Measurements from ENCODE around the gene DMGDH. TPM values are rescaled to one million over a fixed set of nuclear protein-coding genes. Genes with fewer than 3 reads are reported as not detected.

Gene DMGDH
- total RNA-seq, 2 experiments from 2014 or later, result 0.45 to 1.3 TPM

DNA sequence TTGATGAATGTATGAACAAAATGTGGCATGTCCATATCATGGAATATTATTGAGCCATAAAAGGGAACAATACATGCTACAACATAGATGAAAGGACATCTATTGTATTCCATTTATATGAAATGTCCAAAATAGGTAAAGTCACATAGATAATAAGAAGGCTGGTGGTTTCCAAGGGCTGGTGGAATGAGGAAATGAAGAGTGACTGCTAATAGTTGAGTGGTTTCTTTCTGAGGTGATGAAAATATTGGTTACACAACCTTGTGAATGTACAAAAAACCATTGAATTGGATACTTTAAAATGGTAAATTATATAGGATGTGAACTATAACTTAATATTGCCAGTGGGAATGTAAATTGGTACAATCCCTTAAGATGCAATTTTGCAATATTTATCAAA, 89.6 kb downstream of the DMGDH start:
- intact Hi-C loops (cut with micrococcal nuclease), result loop anchor here (10.0 kb wide), 1 partner anchor 95 kb away; no protein-coding TSS in a partner anchor
- TF ChIP-seq CTCF (IDR thresholded peaks at IDR 0.05), result no peak
- DNase-seq (no peak), ATAC-seq (no peak)
- H3K4me1 Mint-ChIP-seq (ENCODE audit: low read depth), result peaks cover 42% of the 10 kb centered on the region
- ChIA-PET POLR2A (interaction anchor here (1.0 kb wide), 1 partner anchor 9 kb away, joined by 3 read pairs; no protein-coding TSS in a partner anchor), CTCF (interaction anchor here (0.7 to 1.1 kb wide), 3 partner anchors 40 to 153 kb away, joined by 3 to 7 read pairs (median 3); no protein-coding TSS in a partner anchor)
- H3K4me3 Mint-ChIP-seq, result no peak overlapping the region
- no peaks in the 10 kb centered on the region for H3K36me3 Mint-ChIP-seq (ENCODE audit: low read depth)
- H3K27ac Mint-ChIP-seq, result no peak overlapping the region
- no peaks in the 10 kb centered on the region for H3K27me3 Mint-ChIP-seq
- no peaks in the 10 kb centered on the region for H3K9me3 Mint-ChIP-seq

DNA sequence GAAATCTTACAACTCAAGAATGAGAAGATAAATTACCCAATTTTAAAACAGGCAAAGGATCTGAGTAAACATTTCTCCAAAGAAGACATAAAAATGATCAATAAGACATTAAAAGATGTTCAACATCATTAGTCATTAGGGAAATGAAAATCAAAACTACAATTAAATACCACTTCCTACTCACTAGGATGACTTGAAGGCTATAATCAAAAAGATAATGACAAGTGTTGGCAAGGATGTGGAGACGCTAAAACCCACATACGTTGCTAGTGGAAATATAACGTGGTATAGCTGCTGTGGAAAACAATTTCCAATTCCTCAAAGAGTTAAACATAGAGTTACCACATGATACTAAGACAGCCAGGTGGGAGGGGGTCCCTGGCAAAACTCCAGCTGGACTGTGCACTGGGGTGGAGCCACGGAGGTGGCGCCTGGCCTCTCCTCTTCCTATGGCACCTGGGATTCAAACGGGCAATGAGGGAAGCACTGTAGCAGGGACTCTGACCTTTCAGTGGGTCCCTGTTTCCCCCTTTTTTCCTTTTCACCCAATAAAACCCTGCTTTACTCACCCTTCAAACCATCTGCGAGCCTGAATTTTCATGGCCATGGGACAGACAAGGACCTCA, 90.2 kb downstream of the DMGDH start:
- no peak for TF ChIP-seq CTCF (IDR thresholded peaks at IDR 0.05)
- intact Hi-C loops (cut with micrococcal nuclease), result loop anchor here (10.0 kb wide), 1 partner anchor 94 kb away; no protein-coding TSS in a partner anchor
- Mint-ChIP-seq H3K4me1 (ENCODE audit: low read depth) (peaks cover 42% of the 10 kb centered on the region), H3K27me3 (no peaks in the 10 kb centered on the region), H3K4me3 (no peak overlapping the region), H3K36me3 (ENCODE audit: low read depth) (no peaks in the 10 kb centered on the region), H3K27ac (peak overlapping the region; percentile 8), H3K9me3 (no peaks in the 10 kb centered on the region)
- POLR2A ChIA-PET, result no interaction called here
- CTCF ChIA-PET, result no interaction called here
- DNase-seq (peak; percentile 38), ATAC-seq (peak; percentile 36)

DNA sequence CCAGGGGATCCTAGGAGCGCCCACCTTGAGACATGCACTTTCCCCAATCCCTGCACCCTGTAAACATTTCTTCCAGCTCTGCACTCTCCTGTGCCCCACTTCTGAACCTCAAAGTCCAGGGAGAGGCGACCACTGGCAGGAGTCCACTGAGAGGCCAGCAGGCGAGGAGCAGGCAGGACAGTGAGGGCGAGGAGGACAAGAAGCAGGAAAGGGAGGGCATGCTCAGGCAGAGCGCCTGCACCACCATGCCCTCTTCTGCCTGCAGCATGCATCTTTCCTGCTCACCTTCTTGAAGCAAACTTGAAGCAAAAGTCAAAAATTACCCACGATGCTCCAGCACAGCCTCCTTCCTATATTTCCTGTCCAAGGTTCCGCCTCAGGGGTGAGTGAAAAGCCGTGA, 94.4 kb downstream of the DMGDH start:
- no peak for DNase-seq
- no peak for TF ChIP-seq CTCF (IDR thresholded peaks at IDR 0.05)
- Mint-ChIP-seq H3K9me3 (no peaks in the 10 kb centered on the region), H3K36me3 (ENCODE audit: low read depth) (no peaks in the 10 kb centered on the region), H3K27me3 (no peaks in the 10 kb centered on the region), H3K4me1 (ENCODE audit: low read depth) (peaks cover 18% of the 10 kb centered on the region), H3K4me3 (no peak overlapping the region), H3K27ac (no peak overlapping the region)
- CTCF ChIA-PET, result interaction anchor here (0.8 kb wide), 1 partner anchor 9 kb away, joined by 3 read pairs; no protein-coding TSS in a partner anchor
- POLR2A ChIA-PET, result interaction anchor here (0.9 kb wide), 1 partner anchor 9 kb away, joined by 3 read pairs; no protein-coding TSS in a partner anchor
- intact Hi-C loops (cut with micrococcal nuclease), result loop anchor here (10.0 kb wide), 1 partner anchor 90 kb away; no protein-coding TSS in a partner anchor
- ATAC-seq, result no peak

GRCh38 chr5:78974601-78975000, 94.9 kb downstream of the DMGDH start:
- H3K4me3 Mint-ChIP-seq, result no peak overlapping the region
- no peaks in the 10 kb centered on the region for H3K9me3 Mint-ChIP-seq
- CTCF ChIA-PET, result no interaction called here

More at GRCh38 chr5:78974601-78975000, 94.9 kb downstream of the DMGDH start:
- H3K27ac Mint-ChIP-seq, result no peak overlapping the region
- H3K36me3 Mint-ChIP-seq (ENCODE audit: low read depth), result no peaks in the 10 kb centered on the region
- H3K4me1 Mint-ChIP-seq (ENCODE audit: low read depth), result peaks cover 13% of the 10 kb centered on the region
- intact Hi-C loops (cut with micrococcal nuclease), result loop anchor here (10.0 kb wide), 1 partner anchor 90 kb away; no protein-coding TSS in a partner anchor
- H3K27me3 Mint-ChIP-seq, result no peaks in the 10 kb centered on the region
- ATAC-seq (no peak), DNase-seq (no peak)
- POLR2A ChIA-PET, result interaction anchor here (0.9 kb wide), 1 partner anchor 9 kb away, joined by 3 read pairs; no protein-coding TSS in a partner anchor
- no peak for TF ChIP-seq CTCF (IDR thresholded peaks at IDR 0.05)

Data from activated CD8-positive, alpha-beta T cell treated with anti-CD3 and anti-CD28 coated beads for 36 hours (primary cell).